Heart left ventricle (tissue), 16 donors: Measurements from ENCODE around the gene CACNA1E. TPM values are rescaled to one million over a fixed set of nuclear protein-coding genes. Genes with fewer than 3 reads are reported as not detected.

Experiments used
- ATAC-seq, 4 donors: fragments of 200-7000 bp; cut with Tn5 transposase; one replicate each; pipeline ENCODE4 v1.9.1; 2020 to 2022; ENCODE audit warnings: moderate library complexity in 4 of 4, mild to moderate bottlenecking in 3 of 4, moderate number of reproducible peaks in 1 of 4
- DNase-seq, 5 donors: peaks; one replicate each; pipeline ENCODE4 v3.0.0-alpha.2; 2020
- H3K27ac ChIP-seq, 12 donors: fragments of 200-600 bp; sonication (generic) in 4 of 12; one replicate each; pipeline versions ENCODE4 v1.5.0 to v1.8.0; 2016 to 2022; ENCODE audit warnings: mild to moderate bottlenecking in 2 of 12
- H3K27me3 ChIP-seq, 9 donors: fragments of 200-600 bp; sonication (generic) in 2 of 9; one replicate each; pipeline versions ENCODE4 v1.5.1 to v1.8.0; 2016 to 2022; ENCODE audit warnings: mild to moderate bottlenecking in 3 of 9
- H3K36me3 ChIP-seq, 9 donors: fragments of 200-600 bp; sonication (generic) in 2 of 9; one replicate each; pipeline versions ENCODE4 v1.5.0 to v1.8.0; 2018 to 2022; ENCODE audit warnings: mild to moderate bottlenecking in 2 of 9
- H3K4me1 ChIP-seq, 12 donors: fragments of 200-600 bp; sonication (generic) in 4 of 12; one replicate each; pipeline versions ENCODE4 v1.5.0 to v1.8.0; 2016 to 2022; ENCODE audit warnings: mild to moderate bottlenecking in 3 of 12
- H3K4me3 ChIP-seq, 12 donors: fragments of 200-600 bp; sonication (generic) in 4 of 12; one replicate each; pipeline versions ENCODE4 v1.5.0 to v1.8.0; 2017 to 2022; ENCODE audit warnings: mild to moderate bottlenecking in 9 of 12, moderate library complexity in 4 of 12
- H3K9me3 ChIP-seq, 12 donors: fragments of 200-600 bp; sonication (generic) in 4 of 12; one replicate each; pipeline versions ENCODE4 v1.5.0 to v1.8.0; 2016 to 2022; ENCODE audit warnings: mild to moderate bottlenecking in 1 of 12
- CTCF ChIP-seq, 12 donors: fragments of 200-600 bp; sonication (generic) in 4 of 12; IDR thresholded peaks; one replicate each; pipeline versions ENCODE4 v1.5.0 to v1.8.0; 2018 to 2022; ENCODE audit warnings: antibody characterized with exemption in 12 of 12, mild to moderate bottlenecking in 5 of 12
- POLR2A ChIP-seq, 2 donors: fragments of 450-650 bp; IDR thresholded peaks; one replicate each; pipeline ENCODE4 v1.6.1; 2017; ENCODE audit warnings: antibody characterized with exemption in 2 of 2, mild to moderate bottlenecking in 2 of 2, moderate library complexity in 2 of 2
- WGBS, 4 donors: extraction: QIAGEN DNeasy Blood & Tissue Kit in 2 of 4; methylation state at CpG; one replicate each; pipeline versions ENCODE4 v1.1.5 to v1.1.7; 2013 to 2018; 5-methylcytosine and 5-hydroxymethylcytosine counted together
- intact Hi-C, 10 donors: fragments of 100-400 bp; cut with DNase I; formaldehyde crosslinking; loops; one replicate each; pipeline versions ENCODE4 v1.11.1 to v1.14.2; 2022
- polyA plus RNA-seq, 2 donors: library from polyadenylated mRNA; stranded (reverse); fragments of 200-250 nt; gene quantifications; one replicate each; pipeline ENCODE4 v1.2.3, GENCODE V29; 2013
- total RNA-seq, 9 donors: library from RNA; depleted of rRNA in 2 of 9; stranded (reverse); fragments of >200 nt in 2 of 9; fragmentation: NEBNext Ultra II Directional in 3 of 9; extraction: Animal tissue kit (Norgen Biotek cat#: 25700) in 3 of 9; gene quantifications; one replicate each; pipeline versions ENCODE4 v1.1.0 to v1.2.4, GENCODE V29; 2016 to 2023
- donor health status: ischemic (EF 13 %, LVEDD 7.1; RV severe dilation, severe dysfunction).
- donor health status: healthy with polysubstance abuse.
- donor health status: DM: no; HTN: yes; CAD: no.
- donor health status: DM: no; HTN: no; CAD: no.
- donor health status: ischemic (EF 25% LVEDD 6.9; RV normal size, moderate dysfunction).
- donor health status: ischemic (EF 25% LVEDD 5.7; RV mildly dilated, moderate dysfunction).
- donor health status: healthy.
- donor health status: DM: yes; HTN: yes; CAD: no.
- donor health status: ischemic (EF 35%, LVEDD 5.7; RV mildly dilated, moderate dysfunction).
- donor health status: nonischemic (EF 11% LVEDD 7.7; RV severe dilation, severe dysfunction).
- donor health status: DM: yes; HTN: yes; CAD: no.
- donor health status: PGD.
- donor health status: ischemic (EF 29% LVEDD 5.4; RV normal size, mild dysfunction).
- donor health status: nonischemic (EF 23%, LVEDD 6.1; RV moderate dilation, normal function).

The CACNA1E gene
- total and polyA plus RNA-seq, 11 donors = 0.02 to 1.9 (median 0.10) TPM

- Histone ChIP-seq H3K4me3 (no peak overlapping the region), H3K27me3 (peaks cover 0 to 29% (median 0%) of the 10 kb centered on the region in 9 donors), H3K4me1 (no peaks in the 10 kb centered on the region), H3K36me3 (no peaks in the 10 kb centered on the region), H3K9me3 (no peaks in the 10 kb centered on the region), H3K27ac (no peak overlapping the region)
- 72 to 78% (median 76%) methylated on average over 4 of the region's 4 CpGs for WGBS, 4 donors
- no peak for DNase-seq
- TF ChIP-seq POLR2A (IDR thresholded peaks at IDR 0.05) (no peak), CTCF (IDR thresholded peaks at IDR 0.05) (no peak)
- ATAC-seq = no peak
- intact Hi-C loops = no loop called here
Observed at GRCh38 chr1:181593042-181593441, 109.7 kb downstream of the CACNA1E start.

- intact Hi-C loops = no loop called here
- H3K27me3 ChIP-seq = peaks cover 0 to 29% (median 0%) of the 10 kb centered on the region in 9 donors
- H3K27ac ChIP-seq = no peak overlapping the region
- WGBS, 4 donors = 85 to 89% (median 87%) methylated on average over 5 of the region's 5 CpGs
- no peak overlapping the region for H3K4me3 ChIP-seq
- no peaks in the 10 kb centered on the region for H3K9me3 ChIP-seq
- ATAC-seq (no peak), DNase-seq (no peak)
- no peak for TF ChIP-seq POLR2A (IDR thresholded peaks at IDR 0.05)
- H3K4me1 ChIP-seq = no peaks in the 10 kb centered on the region
- no peaks in the 10 kb centered on the region for H3K36me3 ChIP-seq
Observed at GRCh38 chr1:181594553-181594952, 111.2 kb downstream of the CACNA1E start.

DNA sequence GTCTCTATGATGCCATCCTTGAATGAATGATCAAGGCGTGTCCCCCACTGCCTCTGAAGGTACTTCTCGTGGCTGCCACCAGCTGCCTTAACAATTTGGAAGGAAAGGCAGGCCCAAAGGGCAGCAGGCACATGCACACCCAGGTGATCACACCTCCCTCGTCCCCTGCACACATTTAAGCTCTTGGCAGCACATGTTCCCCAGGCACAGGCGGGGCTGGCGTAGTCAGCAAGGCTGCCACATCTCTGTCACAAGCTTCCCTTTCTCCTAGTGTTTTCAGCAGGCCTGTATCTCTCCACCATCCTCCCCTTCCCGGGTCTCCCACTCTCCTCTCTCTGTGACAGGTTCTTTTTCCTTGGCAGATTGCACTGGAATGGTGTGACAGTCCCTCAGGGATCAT, 111.9 kb downstream of the CACNA1E start:
- Histone ChIP-seq H3K9me3 (no peaks in the 10 kb centered on the region), H3K4me3 (no peak overlapping the region), H3K36me3 (no peaks in the 10 kb centered on the region), H3K27me3 (peaks cover 0 to 34% (median 0%) of the 10 kb centered on the region in 9 donors), H3K27ac (no peak overlapping the region), H3K4me1 (no peaks in the 10 kb centered on the region)
- DNase-seq (no peak), ATAC-seq (no peak)
- intact Hi-C loops = no loop called here
- no peak for TF ChIP-seq POLR2A (IDR thresholded peaks at IDR 0.05)
- TF ChIP-seq CTCF (IDR thresholded peaks at IDR 0.05) = no peak
- WGBS, 4 donors = 63 to 76% (median 68%) methylated on average over 6 of the region's 6 CpGs

GRCh38 chr1:181601186-181601950, 118.1 kb downstream of the CACNA1E start:
- Histone ChIP-seq H3K36me3 (no peaks in the 10 kb centered on the region), H3K4me3 (no peak overlapping the region), H3K27ac (no peak overlapping the region), H3K27me3 (peaks cover 0 to 8% (median 0%) of the 10 kb centered on the region in 9 donors), H3K9me3 (no peaks in the 10 kb centered on the region), H3K4me1 (no peaks in the 10 kb centered on the region)
- intact Hi-C loops = no loop called here
- WGBS, 4 donors = 77 to 83% (median 81%) methylated on average over 4 of the region's 4 CpGs
- TF ChIP-seq POLR2A (IDR thresholded peaks at IDR 0.05) (no peak), CTCF (IDR thresholded peaks at IDR 0.05) (no peak)
- ATAC-seq (no peak), DNase-seq (no peak)
